GM21786 (cell line): Measurements from ENCODE around the gene WDR1.

ENCODE experiments used
- ATAC-seq: cut with Tn5 transposase; IDR thresholded peaks from one replicate; pipeline ENCODE4 v1.9.1; 2021; ENCODE audit not compliant: unreplicated experiment

The WDR1 gene

DNA sequence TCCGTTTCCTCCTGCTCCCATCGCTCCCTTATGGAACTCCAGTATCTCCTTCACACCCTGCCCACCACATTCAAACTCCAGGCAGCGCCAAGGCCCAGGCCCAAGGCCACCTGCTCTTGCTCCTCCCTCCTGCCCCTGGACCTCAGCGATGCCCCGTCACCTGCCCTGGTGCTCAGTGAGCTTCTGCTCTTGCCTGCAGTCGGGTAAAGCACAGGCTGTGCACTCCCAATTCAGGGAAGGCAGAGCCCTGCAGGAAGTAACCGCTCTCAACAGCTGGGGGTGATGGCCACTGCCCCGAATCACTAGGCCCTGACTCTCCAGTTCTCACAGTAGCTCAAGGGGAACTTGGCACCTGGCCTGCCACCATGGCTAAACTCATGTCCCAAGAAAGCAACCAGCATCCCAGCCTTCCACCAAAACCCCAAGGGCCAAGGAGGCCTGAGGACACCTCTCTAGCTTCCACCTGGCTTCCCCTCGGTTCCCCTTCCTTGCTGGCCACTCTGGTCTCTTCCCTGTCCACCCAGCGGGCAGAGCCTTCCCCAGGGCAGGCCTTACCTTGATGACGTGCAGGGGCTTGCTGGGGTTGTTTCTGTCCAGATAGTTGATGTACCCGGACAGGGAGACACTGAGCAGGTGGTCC lies 29.3 kb downstream of the WDR1 start:
- ATAC-seq, result no peak

DNA sequence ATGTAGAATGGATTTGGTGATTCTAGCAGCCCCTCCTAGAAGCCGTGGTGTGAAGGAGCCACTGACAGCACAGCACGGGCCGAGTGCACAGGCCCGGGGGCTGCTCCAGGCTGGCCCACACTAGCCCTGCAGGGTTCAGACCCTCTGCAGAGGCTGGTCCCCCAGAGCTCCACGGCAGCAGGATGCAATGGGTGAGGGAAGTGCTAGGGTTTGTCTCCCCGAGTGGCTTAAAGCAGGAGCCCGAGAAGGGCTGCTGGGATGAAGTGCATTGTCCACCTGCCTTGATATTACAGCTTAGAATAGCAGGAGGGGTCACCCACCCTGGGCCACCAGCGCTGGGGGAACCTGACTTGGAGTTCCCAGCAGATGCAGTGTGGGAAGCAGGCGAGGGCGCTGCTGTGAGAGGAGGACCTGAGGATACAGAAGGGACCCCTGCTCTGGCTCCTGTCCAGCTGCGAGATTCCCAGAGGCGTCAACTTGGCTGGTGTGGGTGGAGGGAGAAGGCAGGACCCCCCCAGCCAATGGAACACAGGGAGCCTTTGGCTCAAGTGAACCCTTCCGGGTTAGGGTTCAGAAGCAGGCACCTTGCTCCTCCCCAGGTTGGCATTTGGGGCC lies 30.0 kb downstream of the WDR1 start:
- no peak for ATAC-seq

DNA sequence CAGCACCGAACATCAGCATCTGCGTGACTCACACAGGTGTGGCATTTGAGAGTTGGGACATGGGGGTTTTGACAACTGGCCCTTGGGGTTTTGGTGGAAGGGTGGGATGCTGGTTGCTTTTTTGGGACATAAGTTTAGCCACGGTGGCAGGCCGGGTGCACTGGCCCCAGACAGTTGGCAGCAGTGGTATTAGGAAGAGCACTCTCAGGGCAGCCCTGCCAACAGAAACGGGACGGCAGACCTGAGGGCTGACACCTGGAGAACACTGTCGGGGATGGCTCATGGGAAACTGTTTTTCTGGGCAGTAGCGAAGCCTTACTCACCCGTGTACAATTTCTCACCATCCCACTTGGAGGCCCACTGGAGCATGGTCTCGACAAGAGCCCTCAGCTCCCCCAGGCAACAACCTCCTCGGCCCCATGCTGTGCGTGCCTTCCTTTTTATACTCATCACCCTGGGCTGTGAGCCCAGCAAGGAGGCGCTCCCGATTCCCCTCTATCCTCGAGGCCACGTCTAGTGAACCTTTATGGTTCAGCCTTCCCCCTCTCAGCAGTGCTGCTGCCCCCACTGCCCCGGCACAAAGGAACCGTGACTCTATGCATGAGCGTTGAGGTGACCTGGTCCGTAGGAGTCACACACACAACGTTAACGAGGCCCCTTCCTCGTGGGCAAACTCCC lies 30.6 kb downstream of the WDR1 start:
- ATAC-seq, result no peak

DNA sequence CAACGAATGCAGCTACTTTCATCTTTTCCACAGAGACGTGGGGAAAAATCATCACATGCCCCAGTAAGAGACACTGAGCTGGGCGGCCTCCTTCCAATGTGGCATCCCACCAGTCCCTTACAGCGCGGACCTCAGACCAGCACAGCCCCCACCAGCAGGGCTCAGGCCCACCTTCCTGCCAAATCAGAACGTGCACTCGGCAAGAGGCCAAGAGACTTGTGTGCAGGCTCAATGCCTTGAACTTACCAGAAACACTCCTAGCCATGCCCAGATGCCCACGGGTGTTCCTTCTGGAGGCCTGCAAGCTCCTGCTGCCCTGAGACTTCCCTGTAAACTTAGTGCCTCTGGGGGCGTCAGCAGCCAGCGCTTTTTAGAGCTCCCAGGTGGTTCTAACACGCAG lies 31.2 kb downstream of the WDR1 start:
- ATAC-seq, result no peak

DNA sequence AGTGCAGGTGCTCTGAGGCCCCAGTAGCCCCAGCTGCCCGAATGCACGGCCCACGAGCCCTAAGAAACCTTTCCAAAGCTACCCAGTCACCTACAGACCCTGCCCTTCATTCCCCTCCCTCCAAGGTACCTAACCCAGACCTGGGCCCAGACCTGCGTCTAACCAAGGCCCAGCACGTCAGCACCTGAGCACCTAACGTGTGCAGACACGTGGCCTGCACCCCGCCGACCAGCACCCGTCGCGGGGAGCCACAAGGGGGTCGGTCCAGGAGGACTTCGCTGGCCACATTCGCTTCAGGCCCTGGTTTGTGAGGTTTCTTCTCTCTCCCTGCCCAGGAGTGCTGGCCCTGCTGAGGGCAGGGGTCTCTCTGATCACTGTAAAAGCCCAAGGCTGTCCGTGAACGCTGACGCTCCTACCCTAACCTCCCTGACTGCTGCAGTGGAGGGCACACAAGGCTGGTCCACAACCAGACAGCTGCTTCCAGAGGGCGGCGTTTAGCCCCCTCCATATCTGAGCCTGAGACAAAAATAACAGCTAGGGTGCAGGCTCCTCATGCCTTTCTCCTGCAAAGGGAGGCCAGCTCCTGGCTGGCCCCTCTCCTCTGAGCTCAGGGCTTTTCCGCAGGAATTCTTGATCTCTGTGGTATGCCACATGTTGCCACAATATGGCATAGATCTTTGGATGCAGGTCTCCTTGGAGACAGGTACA lies 31.8 kb downstream of the WDR1 start:
- ATAC-seq, result no peak

DNA sequence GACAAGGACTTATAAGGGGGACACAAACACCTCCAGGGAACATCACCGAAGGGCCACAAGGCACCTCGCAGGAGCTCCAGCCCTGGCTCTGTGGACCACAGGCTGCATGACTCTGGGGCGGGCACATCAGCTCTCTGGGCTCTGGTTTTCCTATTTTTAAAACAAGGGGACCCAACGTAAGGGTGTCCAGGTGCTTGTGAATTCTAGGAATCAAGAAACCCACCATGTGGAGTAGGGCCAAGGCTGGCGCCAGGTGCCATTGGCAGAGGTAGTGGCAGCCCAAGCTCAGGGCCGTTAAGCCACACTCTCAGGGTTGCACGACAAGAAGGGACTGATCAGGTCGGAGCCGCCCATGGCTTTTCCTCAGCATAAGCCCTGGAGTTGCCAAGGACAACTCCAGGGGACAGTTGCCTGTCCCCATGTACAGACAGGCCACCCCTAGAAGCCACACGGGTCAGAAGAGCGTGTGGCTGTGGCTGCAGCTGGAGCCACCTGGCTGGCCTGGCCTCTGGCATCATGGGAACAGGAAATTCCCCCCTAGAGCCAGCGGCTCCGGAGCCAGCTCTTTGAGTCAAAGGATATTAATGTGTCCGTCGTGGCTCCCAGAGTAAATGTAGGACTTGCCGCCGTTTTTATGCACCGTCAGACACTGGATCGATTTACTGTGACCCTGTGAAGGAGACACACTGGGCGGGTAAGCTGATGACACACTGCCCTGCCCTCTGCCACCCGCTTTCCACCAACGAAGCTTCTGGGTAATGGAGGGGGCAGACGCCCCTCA lies 32.5 kb downstream of the WDR1 start:
- ATAC-seq, result no peak

DNA sequence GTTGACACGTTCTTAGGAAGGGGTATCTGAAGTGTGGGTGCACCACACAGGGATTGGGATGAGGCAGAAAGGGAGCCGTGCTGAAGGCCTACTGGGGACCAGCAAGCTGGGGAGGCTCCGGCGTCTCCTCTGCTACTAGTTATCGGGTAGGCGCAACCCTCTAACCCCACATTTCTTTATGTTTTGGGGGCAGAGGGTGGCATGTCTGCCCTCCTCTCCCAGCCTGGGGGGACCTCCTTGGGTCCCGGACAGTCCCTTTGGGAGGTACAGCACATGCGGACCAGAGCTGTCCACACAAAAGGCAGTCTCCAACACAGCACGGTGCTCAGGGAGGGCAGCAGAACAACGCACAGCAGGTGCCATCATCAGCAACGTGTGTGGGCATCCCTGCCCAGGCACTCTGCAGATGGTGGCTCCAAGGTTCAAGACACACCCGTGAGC lies 33.2 kb downstream of the WDR1 start:
- no peak for ATAC-seq

DNA sequence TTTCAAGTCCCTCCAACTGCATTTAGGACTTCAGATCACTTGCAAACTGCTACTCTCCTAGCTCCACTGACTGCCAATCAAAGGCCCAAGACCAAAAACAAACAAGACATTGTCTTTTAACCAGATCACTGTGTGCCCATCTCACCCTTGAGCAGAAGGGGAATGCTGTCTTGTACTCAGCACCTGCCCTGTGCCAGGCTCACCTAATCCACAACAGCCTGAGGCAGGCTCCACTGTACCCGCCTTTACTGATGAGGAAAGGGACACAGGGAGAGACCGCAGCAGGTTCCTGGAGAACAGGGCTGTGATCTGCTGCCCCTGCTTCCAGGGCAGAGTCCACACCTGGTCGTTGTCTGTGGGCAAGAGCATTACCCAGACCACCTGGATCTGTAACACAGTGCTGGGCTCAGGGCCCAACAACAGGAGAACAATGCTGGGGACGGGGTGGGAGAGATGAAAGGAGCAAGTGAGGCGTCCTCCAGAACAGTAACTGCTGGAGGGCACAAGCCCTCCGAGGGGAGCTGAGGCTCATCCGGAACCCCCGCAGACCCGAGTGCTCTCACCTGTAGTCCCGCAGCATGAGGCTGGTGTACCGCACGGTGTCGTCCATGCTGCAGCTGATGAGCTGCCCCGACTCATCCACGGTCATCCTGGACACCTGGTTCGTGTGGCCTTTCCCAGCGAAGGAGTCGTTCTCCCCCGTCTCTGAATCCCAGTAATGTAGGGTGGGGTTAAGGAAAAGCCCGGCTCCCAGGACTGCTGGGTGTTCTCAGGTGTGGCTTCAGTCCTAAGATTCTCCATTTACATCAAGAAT lies 33.9 kb downstream of the WDR1 start:
- no peak for ATAC-seq

DNA sequence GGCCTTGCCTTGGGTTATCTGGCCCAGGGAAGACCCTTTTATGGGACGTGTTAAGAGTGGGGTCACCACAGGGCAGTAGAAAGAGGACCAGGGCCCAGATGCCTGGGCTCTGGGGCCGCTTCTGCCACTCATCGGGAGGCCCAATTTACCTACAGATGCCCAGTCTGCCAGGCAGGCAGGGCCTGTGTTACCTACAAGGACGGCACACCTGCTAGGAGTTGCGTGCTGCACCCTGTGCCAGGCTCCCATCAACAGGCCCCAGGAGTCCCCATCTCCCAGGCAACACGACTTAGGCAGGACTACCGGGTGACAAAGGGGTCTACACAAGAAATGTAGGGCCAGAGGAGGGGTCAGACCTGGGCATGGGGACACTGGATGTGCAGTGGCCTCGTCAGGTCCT lies 34.6 kb downstream of the WDR1 start:
- ATAC-seq, result no peak

DNA sequence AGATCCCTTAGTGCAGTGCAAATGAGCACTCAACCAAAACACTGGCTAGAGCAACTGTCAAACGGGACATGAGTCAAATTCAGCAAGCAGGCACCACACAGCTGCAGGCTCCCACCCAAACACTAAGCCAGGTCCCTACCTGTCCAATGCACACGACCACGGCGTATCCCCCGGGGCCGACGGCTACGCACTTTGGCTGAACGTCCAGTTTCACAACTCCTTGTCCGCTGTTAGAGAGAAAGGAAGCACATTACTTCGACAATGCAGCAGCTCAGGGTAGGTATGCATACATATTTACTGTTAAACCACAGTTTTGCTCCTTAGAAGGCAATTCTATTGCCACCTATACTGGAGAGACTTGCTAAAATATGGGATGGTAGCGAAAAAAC lies 35.4 kb downstream of the WDR1 start:
- no peak for ATAC-seq

DNA sequence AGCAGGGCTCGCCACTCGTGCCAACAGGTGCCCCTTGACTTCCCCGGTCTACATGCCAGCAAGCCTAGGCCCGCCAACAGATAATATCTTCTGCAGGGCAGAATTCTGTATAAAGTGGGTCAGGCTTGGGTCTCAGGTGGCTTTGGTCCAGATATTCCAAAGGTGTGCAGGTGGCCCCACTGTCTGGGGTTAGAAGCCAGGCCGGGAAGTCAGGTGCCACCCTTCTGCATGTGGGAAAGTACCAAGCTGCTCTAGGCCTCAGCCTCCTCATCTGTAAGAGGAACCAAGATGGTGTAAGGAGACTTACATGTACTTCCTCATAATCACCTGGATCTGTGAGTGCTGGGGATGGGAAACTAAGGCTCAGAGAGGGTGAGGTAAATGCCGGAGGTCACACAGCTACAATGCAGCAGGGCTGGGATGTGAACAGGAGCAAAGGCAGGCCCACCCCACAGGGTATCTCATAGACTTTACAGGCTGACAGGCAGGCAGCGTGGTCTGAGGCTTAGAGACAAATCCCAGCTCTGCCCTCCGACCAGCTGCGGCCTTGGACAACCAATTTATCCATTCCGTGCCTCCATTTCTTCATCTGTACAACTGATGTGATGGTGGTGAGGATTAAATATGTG lies 35.9 kb downstream of the WDR1 start:
- no peak for ATAC-seq

DNA sequence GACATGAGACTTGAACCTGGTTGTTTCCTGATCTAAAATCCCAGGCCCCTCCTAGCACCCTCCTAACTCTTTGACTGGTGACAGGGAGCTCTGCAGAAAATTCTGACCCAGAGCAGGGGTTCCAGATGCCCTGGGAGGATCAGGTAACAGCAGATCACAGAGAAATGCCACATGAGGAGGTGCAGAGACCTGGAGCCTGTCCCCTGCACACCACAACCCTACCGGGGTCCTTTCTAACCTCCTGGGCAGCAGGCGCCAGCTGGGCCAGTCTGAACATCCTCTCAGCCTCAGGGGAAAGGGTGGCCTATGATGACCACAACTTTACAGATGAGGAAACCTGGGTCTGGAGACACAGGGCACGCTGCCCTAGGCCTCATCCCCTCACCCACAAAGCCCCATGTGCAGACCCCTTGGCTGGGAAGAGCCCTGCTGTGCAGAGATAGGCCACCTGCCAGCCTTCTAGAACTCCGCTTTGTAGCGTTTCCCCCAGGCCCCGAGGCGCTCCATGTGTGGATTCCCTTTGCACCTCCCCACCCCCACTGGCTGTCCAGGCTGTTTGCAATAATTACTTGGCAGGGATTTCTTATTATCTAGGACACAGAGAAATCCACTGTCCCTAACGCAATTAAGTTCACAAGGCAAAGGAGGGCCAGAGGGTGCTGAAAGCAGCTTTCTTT lies 36.5 kb downstream of the WDR1 start:
- no peak for ATAC-seq

DNA sequence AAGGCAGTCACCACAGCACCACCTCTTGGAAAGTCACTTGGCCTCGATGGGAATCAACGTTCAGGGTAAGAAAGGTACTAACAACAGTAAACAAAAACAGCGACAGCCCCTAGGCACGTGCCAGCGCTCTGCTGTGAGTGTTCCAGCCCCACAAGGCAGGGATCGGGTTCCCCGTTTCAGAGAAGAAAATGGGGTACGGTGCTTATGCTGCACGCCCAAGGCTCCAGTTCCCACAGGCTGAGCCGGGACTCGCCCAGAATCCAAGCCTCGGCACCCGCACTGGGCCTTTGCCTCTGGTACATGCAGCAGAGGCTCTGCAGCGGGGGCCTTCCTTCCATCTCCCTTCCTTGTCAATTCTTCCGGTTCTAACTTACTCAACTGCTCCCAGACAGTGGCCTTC lies 37.3 kb downstream of the WDR1 start:
- no peak for ATAC-seq

DNA sequence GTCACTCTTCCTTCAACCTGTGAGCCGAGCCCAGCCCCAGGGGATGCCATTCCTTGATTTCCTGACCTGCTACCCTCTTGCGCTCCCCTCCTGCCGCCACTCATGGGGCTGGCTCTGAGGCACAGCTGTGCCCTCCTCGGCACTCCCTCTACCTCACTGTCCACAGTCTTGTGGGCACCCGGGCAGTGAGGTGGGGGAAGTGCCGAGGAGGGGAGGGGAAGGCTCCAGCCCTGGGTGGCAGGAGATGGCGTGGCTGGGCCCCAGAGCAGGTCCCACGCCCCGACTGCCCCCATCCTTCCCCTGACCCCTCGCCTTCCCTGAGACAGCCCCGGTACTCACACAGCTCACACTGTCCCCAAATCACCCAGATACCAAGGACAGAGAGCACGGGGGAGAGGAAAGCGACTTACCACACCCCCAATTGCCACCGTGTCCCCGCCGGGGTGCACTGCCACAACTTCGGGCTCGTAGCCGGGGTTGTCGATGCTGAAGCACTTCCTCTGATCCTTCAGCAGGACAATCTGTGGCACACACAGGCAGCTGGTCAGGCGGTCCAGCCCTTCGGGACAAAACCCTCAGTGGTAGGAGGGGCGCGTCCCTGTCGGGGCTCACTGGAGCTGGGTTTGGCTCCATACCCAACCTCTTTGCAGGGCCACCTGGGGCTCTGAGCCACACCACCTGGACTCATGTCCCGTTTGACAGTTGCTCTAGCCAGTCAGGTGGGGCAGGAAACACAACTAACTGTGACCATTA lies 37.9 kb downstream of the WDR1 start:
- no peak for ATAC-seq

DNA sequence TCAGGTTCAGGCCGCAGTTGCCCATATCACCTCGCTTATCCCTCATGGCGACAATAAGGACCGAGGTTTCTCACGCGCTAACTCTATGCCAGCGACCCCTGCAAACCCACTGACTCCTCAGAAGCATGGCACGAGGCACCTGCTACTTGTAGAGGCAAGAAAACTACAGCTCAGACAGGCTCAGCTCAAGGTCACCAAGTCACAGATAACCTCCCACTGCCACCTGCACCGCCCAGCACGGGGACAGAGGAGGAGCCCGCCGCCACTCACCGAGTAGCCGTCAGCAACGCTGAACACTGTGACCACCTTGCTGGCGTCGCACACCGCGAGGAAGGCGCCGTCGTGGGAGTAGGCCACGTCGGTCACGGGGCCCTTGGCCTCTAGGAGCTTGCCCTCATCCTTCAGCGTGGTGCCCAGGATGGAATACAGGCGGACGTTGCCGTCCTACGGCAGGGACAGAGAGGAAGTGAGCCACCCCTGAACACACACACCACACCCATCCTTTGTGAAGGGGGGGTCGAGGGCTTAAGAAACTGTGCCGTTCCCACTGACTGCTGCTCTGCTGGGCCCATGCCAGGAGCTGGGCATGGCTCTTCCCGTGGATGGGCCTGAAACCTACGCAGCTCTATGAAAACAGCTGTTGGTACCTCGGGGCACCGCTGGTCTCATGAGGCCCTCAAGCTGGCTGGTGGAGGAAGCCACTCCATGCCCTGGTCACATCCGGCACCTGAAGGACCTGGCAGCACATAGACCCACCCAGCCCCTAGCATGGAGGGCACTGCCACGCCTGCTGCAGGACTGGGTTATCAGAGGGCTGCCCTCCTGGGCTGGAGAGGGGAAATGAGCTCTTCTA lies 38.9 kb downstream of the WDR1 start:
- ATAC-seq, result no peak

DNA sequence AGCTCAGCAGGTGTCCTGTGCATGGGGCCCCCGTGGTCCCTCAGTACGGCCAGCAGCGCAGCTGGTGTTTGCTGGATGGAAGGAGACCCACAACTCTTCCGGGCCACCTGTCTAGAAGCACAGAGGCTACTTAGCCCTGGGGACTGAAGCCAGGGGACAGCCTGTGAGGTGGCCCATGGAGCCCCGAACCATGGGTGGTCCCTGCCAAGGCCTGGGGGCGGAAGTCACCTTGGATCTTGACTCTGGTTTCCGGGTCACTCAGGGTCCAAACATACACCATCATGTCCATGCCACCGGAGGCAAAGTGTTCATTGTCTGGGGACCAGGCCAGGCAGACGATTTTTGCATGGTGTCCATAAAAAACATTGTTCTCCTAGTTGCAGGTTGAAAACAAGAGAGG lies 39.5 kb downstream of the WDR1 start:
- ATAC-seq, result no peak

DNA sequence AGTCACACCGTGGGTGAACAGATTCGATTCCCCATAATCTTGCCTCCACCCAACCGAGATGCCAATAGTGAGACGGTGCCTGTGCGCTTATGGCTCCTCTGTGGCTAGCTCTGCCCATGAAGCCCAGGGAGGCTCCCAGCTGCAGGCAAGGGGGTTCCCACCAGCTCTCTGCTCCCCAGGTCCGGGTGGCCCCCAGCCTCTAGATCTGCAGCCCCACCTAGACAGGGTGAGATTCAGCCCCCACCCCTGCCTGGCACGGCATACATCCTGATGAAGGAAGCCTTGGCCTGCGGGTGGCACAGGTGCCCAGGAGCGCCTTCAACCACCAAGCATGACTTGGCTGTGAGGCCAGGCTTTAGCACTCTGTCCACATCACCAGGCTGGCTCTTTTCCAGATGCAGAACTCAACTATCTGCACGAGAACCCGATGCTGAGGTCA lies 40.6 kb downstream of the WDR1 start:
- no peak for ATAC-seq
